PC-9 (cell line): ENCODE data around the gene RHCE.
"Not testable (repeated sequence)": the region's sequence is repeated elsewhere in the genome, so short reads cannot be mapped to it uniquely, and the experiment has no call there.

Experiments
- CTCF ChIP-seq: fragments of 200-600 bp; sonication (generic); conservative IDR thresholded peaks from 2 replicates; pipeline ENCODE4 v1.6.1; 2017; ENCODE audit warnings: mixed run types, antibody characterized with exemption, mild to moderate bottlenecking, moderate library complexity
- EZH2 ChIP-seq: fragments of 200-600 bp; sonication (generic); IDR thresholded peaks from 2 replicates; pipeline ENCODE4 v1.8.0; 2017; ENCODE audit warnings: antibody characterized with exemption, low read depth

GRCh38 chr1:25336922-25337354 lies 83.7 kb downstream of the RHCE start:
- not testable (repeated sequence) for TF ChIP-seq CTCF, EZH2
